Ecto neural progenitor cell (in vitro differentiated cells): ENCODE measurements around the gene APCDD1L.

Source experiments
- DNase-seq: peaks from one replicate; pipeline ENCODE4 v3.0.0-alpha.2; 2018; ENCODE audit warnings: low spot score

APCDD1L gene

GRCh38 chr20:58515233-58516212 is at the start of gene APCDD1L:
APCDD1L (minus strand) TSS chr20:58515399; CDS start chr20:58514707, 692 bp downstream.
- DNase-seq: no peak

- no peak for DNase-seq
Measured at GRCh38 chr20:58559368-58559729, 44.1 kb upstream of the APCDD1L start.

GRCh38 chr20:58558486-58559367 is 43.5 kb upstream of the APCDD1L start:
- DNase-seq: no peak

DNA sequence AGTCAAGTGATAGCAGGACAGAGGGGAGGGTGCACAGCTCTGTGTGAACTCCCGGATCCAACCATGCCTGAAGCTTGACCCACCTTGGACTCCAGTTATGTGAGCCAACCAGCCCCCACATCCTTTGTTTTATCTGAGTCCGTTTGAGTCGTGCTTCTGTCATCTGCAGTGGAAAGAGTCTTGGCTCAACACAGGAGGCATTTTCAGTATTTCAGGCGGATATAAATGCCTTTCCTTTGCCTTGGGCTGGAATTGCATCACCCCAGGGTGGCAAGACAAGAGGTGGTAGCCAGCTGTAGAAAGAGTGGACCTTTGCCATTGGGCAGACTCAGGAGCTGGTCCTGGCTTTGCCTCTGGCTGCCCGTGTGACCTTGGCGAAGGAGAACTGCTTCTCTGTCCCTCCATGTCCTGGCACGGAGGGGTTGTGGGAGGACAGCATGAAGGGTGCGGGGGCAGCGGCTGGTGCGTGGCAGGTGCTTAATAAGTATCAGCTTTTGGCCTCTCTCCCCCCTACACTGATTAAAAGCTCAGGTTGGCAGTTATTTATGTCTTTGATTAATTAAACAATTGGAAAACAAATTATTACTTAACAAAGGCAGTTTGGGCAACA is 42.6 kb upstream of the APCDD1L start:
- no peak for DNase-seq

GRCh38 chr20:58556961-58557360 is 41.8 kb upstream of the APCDD1L start:
- no peak for DNase-seq

- DNase-seq: no peak
Measured at GRCh38 chr20:58555078-58555765, 40.0 kb upstream of the APCDD1L start.

DNA sequence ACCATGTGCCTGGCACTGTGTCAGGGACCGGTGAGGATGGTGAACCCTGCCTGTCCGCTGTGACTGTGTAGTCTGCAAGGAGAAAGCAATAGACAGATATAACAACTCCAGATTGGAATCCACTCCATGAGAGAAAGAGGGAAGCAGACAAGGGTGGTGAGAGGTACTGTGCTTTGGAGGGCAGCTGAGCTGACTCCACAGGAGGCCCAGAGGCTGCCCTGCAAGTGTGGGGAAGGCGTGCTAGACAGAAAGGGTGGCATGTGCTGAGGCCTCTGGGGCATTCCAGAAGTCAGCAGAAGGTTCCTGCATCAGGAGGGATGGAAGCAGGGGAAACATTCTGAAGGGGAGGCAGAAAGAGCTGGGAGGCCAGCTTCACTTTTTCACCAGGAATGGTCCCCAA is 39.3 kb upstream of the APCDD1L start:
- DNase-seq: no peak

GRCh38 chr20:58553841-58554240 is 38.6 kb upstream of the APCDD1L start:
- peak; percentile 36 for DNase-seq

GRCh38 chr20:58553166-58553696 is 38.0 kb upstream of the APCDD1L start:
- DNase-seq: peak; percentile 32

DNA sequence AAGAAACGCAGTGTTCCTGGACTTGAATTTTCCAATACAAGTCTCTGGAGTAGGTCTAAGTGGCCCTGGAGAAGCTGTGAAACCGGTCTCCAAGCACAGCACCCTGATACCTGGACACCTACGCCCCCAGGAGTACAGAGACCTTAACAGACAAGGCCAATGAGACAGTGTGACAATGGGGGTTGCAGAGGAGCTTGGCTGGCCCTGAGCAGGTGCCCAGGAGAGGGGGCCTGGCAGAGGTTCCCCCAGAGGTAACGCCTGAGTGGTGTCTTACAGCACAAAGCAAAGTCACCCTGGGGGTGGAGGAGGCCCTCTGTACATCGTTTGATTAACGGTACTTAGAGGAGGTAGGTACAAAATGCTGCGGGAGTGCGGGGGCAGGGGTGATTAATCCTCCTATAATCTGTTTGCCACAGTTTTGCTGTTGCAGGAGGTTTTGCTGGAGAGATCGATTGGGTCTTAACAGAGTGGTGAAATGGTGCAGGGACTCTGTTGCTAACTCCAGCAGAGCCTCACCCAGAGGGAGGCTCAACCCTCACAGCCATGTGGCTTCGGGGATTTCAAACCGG is 37.3 kb upstream of the APCDD1L start:
- peak; percentile 37 for DNase-seq

GRCh38 chr20:58551631-58552030 is 36.4 kb upstream of the APCDD1L start:
- DNase-seq: peak; percentile 16

- no peak for DNase-seq
Measured at GRCh38 chr20:58550275-58551059, 35.3 kb upstream of the APCDD1L start.

GRCh38 chr20:58549231-58550209 is 34.3 kb upstream of the APCDD1L start:
- DNase-seq: no peak

- DNase-seq: no peak
Measured at GRCh38 chr20:58547623-58548475, 32.6 kb upstream of the APCDD1L start.

- no peak for DNase-seq
Measured at GRCh38 chr20:58546756-58547622, 31.8 kb upstream of the APCDD1L start.

DNA sequence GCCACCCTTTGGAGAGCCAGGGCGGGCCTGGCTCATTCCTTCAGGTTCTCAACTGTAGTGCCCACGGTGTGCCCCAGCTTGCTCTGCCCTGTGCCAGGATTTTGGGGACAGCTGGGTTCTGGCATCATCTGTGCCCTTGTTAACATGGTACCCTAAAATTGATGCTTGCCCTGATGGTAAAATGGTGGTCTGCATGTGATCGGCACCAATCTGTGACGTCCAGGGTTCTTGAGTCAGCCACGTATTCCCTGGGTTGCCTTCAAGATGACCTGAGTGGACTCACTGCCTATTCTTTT is 31.2 kb upstream of the APCDD1L start:
- DNase-seq: no peak
